H54 (cell line): Measurements from ENCODE around the gene CTIF.

Experiments
- DNase-seq: peaks from one replicate; pipeline ENCODE4 v3.0.0; 2011; ENCODE audit warnings: low spot score, mixed read lengths; ENCODE audit not compliant: insufficient read length
- FAIRE-seq: peaks from 3 replicates; lab custom pipeline; 2011; peaks lifted over from hg19 to GRCh38; lab: Jason Lieb, UNC
- POLR2A ChIP-seq: IDR thresholded peaks from 2 replicates; pipeline ENCODE4 v1.6.1; 2011; ENCODE audit warnings: low read depth, mild to moderate bottlenecking, low read length

CTIF gene

DNA sequence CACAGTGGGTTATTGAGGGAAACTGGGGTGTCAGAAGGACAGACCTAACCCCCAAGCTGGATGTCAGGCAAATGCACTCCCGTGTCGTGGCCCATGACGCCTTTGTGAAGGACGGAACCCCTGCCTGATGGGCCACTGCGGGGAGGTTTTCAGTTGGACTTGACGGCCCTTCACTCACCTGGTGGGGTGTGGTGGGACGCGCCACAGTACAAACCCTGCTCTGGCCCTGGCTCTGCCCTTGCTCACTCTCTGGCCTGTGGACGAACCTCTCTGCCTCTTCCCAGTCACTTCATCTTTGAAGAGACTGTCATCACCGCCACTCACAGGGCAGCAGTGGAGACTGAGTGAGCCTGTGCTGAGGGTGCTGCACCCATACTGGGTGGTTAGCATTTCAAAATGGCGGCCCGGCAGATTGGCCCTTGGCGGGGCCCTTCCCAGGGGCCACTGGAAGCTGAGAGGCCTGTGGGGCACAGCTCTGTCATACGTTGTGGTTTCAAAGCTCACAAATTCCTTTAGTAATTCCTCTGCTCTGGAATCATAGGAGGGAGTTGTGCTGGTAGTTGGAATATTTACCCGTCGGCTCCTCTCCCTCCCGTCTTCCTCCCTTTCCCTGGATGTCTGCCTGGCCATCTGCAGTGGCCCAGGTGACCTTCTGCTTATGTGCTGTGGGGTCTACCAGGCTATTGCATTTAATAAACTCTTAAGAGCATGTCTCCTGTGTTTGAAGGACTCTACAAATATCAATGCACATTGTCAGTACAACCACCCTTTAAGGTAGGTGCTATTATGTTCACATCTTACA lies 200.6 kb downstream of the CTIF start:
- no peak for TF ChIP-seq POLR2A
- FAIRE-seq: no peak

DNA sequence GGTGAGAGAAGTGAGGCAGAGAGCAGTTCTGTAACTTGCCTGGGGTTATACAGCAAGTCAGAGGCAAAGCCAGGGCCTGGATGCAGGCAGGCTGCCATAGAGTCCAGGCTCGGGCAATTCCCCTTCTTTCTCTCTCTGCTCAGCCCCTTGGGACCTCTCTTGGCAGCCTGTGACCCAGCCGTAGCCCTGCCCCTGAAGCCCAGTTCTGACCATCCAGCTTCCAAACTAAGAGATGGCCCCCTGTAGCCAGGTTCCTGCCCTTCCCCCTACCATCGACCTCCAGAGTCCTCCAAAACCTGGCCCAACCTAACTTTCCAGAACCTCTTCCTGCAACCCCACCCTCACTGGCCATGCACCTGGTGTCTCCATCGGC lies 201.2 kb downstream of the CTIF start:
- FAIRE-seq (no peak), DNase-seq (no peak)
- no peak for TF ChIP-seq POLR2A

More for the DNA sequence above, 200.6 kb downstream of the CTIF start:
- DNase-seq: no peak

DNA sequence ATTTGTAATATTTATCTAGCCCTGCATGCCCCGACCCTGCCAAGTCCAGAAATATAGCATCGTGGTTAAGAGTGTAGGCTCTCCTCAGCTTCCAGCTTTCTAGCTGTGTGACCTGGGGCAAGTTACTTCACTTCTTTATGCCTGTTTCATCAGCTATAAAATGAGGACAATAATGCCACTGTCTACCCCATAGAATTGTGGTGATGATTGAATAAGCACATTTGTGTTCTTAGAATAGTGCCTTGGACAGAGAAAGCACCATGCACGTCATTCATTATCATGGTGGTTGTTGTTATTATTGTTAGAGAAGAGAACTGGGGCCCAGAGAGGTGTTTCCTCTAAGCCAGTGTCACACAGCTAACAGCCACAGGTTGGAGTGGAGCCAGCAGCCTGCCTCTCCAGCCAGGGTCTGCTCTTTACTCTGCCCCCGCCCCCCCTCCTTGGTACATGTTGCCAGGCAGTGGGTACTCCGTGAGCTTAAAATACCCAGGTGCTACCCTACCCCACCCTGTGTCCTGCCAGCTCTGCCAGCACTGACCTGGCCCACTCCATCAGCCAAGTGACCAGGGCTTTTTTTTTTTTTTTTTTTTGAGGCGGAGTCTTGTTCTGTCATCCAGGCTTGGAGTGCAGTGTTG lies 202.1 kb downstream of the CTIF start:
- no peak for DNase-seq
- FAIRE-seq: no peak
- TF ChIP-seq POLR2A: no peak

DNA sequence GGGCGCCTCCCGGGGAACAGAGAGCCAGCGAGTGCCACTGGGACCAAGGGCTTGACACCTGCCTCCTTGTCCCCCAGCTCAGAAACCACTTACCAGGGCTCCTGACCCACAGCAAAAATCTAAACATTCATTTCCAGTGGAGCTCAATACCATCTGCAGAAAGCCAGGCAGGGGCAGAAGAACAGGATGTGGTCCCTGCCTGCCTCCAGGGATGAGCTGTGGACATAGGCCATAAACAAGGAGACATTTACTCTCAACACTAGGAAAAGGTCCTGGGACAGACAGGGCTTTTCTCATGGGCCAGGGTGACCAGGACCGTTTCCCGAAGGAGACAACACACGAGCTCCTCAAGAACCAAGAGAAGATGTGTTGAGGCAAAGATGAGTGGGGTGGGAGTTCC lies 203.0 kb downstream of the CTIF start:
- no peak for FAIRE-seq
- TF ChIP-seq POLR2A: no peak
- DNase-seq: no peak

DNA sequence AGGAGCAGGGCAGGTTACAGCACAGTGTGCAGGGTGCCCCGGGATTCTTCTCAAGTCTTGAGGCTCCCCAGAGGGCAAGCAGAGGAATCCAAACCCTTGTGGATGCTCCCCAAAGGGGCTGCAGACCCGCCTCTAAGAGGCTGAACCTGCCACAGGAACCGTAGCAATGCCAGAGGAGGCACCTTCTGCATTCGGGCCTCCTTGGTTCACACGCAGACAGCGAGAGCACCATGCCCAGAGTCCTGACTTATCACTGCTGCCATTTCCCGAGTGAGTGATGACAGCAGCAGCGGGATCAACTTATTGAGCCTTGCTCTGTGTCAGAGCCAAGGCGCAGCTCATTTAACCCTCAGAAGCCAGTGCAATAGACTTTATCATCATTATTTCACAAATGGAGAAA lies 203.5 kb downstream of the CTIF start:
- no peak for TF ChIP-seq POLR2A
- FAIRE-seq: no peak
- no peak for DNase-seq

DNA sequence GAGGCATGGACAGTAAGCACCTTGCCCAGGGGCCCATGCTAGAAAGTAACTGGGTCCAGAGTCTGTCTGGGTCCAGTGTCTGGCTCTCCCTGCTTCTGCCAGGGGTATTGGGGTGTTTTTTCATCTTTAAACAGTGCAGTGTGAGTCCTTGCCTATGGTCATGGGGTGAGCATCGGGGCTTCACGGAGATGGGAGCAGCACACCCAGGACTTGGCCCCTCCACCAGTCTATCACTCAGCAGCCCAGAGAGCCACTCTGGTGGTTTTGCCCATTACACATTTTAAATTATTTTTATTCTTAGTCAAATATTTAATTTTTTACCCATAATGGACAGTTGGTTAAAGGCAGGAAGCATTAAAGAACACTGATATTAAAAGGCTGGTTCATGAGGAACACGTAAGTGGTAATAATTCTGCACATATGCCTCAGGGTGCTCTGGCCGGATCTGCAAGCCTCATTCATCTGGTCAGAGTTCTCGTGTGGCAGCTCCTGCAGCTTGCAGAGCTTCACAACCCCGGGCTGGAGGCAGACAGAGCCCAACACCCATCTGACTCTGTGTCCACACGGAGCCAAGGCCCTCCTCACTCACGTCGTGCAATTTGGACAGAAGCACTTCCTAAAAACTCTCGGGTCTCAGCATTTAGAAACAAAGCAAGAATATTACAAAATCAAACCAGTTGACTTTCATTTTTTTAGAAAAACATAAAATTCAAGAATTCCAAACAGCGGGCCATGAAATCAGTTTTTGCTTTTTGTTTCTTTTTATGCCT lies 204.1 kb downstream of the CTIF start:
- FAIRE-seq: no peak
- TF ChIP-seq POLR2A: no peak
- no peak for DNase-seq

DNA sequence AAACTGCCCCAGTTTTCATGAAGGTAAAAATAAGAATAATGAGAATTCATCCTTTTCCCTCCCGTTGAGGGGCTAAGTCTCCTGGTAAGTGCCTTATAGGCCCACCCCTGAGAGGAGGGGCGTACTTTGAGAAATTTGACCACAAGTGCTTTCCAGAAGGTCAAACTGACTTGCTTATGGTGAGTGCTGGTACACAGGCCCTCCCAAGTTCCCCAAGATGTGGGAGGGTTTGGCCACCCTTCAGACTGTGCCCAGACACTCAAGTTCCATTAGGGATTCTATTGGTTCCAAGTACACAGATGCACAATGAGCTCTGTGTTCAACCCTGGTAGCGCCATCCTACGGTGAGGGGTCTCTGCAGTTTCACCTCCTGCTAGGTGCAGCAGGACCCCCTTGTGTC lies 205.1 kb downstream of the CTIF start:
- FAIRE-seq (no peak), DNase-seq (no peak)
- no peak for TF ChIP-seq POLR2A

DNA sequence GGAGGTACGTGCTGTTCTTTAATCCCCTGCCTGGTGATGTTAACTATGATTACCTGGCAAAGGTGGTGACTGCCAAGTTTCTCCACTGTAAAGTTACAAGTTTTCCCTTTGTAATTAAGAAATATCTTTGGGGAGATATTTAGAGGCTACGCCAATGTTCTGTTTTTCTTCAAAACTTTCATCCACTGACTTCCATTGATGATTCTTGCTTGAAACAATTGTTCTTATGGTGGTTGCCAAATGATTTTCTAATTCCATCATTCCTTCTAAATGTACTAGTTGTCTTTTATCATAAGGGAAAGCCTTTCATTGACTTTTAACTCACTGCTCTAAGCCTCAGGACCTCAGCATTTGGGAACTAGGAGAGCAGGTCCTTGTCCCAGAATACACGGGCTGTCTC lies 206.5 kb downstream of the CTIF start:
- TF ChIP-seq POLR2A: no peak
- no peak for FAIRE-seq
- no peak for DNase-seq

DNA sequence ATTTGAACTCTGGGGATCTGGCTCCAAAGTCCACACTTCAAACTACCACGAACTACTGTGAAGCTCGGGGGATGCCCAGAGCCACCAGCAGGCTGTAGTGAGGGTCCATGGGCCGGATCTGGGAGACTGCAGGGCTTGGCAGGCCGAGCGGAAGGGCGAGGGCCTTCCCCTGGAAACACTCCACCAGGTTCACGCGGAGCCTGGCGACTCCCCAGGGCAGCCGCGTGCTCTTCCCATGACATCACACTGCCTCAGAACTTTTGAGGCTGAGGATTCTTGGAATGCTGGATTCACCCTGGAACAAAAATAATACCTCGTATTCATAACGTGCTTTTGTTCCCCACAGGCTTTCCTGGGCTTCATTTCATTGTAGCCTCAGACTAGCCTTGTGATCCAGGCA lies 210.9 kb downstream of the CTIF start:
- no peak for FAIRE-seq

DNA sequence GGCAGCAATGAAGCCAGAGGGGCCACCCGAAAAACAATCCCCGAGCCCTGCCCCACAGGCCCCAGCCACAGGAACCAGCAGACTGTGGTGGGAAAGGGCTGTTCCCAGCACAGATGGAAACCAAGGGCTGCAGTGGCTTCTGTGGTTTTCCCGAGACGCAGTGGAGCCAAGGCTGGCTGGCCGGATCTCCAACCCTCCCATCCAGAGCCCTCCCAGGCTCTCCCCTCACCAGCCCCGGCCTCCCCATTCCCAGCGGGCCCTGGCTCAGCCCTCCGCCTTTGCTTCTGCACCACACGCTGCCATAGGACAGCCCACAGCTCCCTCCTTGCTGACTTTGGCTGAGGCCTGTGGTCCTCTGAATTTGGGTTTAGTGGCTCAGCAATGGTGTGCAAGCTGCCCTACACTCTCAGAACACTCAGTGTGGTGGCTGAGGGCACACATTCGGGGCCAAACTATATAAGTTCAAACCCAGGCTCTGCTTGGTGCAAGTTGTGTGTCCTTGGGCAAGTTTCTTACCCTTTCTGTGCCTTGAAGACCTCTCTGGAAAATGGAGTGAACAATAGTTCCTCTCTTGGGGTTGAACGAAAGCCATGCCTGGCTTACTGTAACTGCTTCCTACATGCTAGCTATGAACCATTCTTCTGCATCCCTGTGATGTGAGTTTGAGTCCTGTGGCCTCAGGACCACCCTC lies 211.8 kb downstream of the CTIF start:
- FAIRE-seq (no peak), DNase-seq (no peak)
- no peak for TF ChIP-seq POLR2A

More for the DNA sequence above, 210.9 kb downstream of the CTIF start:
- DNase-seq: no peak
- no peak for TF ChIP-seq POLR2A

DNA sequence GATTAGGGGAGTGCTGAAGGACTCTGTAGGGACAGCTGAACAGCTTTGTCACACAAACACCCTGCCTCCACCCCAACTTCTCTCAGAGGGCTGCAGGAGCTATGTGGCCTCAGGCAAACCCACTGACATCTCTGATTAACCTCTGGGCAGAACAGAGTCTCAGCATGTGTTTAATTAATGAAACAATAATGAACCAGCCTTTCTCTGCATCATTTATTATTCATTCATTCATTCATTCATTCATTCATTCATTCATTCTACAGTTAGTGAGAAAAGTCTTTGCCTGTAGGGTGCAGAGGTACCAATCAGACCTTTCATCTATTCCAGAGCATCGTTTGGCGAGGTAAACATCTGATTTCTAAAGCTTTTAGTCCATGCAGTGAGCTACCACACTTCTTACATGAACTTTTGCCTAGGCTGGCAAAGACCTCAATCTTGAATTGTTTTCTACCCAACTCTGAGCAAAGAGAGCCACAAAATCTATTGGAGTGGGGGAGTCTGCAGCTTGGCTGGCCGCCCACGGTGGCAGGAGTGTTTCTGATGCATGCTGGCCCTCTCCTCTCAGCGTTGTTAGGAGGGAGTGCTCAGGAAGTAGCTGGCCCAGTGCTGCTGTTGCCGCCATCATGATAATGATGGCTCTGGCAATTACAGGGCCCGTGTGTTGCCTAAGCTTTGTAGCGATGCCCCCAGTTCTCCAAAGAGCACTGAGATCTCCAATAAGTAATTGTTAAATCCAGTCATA lies 213.1 kb downstream of the CTIF start:
- DNase-seq (no peak), FAIRE-seq (no peak)
- TF ChIP-seq POLR2A: no peak

DNA sequence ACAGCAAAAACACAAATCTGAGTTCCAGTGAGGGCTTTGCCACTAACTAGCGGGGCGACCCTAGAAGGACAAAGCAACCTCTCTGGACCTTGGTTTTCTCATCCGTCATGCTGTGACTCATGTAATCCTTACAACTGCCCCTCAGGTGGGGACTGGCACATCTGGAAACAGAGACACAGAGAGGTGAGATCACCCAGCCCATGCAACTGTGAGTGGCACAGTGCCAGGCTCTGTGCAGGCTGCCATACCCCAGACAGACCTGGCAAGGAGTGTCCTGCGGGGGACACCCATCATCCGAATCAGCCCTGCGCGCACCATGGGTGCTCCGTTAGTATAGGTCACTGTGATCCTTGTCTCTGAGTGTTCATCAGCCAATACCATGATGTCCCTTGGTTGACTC lies 213.6 kb downstream of the CTIF start:
- DNase-seq: no peak
- no peak for TF ChIP-seq POLR2A
- FAIRE-seq: no peak

DNA sequence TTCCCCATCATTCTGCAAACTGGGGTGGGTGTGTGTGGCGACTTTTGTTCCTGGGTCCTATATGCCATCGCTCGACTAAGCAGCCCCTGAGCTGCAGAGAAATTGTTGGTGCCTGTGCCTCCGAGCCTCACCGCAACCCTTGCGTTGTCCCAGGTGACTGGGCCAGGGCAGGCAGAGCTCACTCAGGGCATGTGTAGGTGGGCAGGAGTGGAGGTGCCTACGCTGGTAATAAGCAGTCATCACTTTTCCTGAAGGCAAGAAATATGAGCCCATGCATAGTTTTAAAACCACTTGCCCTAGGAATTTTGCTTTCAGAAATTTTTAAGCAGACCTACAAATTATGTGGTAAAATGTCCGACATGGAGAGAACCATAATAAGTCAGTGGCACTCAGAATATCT lies 214.1 kb downstream of the CTIF start:
- no peak for TF ChIP-seq POLR2A
- no peak for DNase-seq
- FAIRE-seq: no peak
